ENCODE measurements around the gene ST7L. TPM values are rescaled to one million over a fixed set of nuclear protein-coding genes. Genes with fewer than 3 reads are reported as not detected.
A peak's percentile ranks its signal among the peaks of the same experiment; 100 is the strongest.
"Not testable (repeated sequence)": the region's sequence is repeated elsewhere in the genome, so short reads cannot be mapped to it uniquely, and the experiment has no call there.

The ST7L gene
- polyA plus RNA-seq, 2 of the 4 experiments (the other 2 are of a cell fraction) = 10.5 to 10.8 TPM

DNA sequence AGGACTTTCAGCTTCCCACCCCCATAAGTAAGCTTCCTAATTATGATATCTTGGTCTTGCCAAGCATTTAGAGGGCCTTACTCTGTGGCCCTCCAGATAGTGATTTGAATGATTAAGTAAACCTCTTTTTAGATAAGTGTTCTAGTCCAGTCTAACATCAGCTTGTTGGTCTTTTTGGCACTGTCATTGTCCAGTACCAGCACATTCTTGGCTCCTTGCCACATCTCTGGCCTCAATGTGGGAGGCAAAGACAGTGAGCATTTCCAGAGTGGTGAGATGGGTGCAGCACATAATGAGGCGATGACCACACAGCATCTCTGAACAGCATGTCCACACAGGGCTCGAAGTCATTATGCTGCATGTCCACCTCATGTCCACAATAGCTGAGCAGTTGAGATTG lies 6.8 kb upstream of the ST7L start:
- Histone ChIP-seq H3K4me3 (no peak overlapping the region), H3K4me1 (peaks cover 25% of the 10 kb centered on the region), H3K9me3 (no peaks in the 10 kb centered on the region), H3K4me2 (no peak overlapping the region), H3K27ac (no peak overlapping the region)
- DNase-seq (ENCODE audit: low read depth in 1 of 2, low spot score in 1 of 2) = peak in 1 of 2 experiments; percentile 3
- ATAC-seq = no peak
- TF ChIP-seq TFCP2L1 (CRISPR knock-in tag; IDR thresholded peaks at IDR 0.05) (no peak), SREBF2 (IDR thresholded peaks at IDR 0.05) (no peak), PBX3 (IDR thresholded peaks at IDR 0.05) (no peak), HOXB5 (CRISPR knock-in tag; IDR thresholded peaks at IDR 0.05) (no peak), CTCF (IDR thresholded peaks at IDR 0.05) (no peak), CHD4 (IDR thresholded peaks at IDR 0.05; ENCODE audit: borderline replicate concordance) (no peak), JUN (IDR thresholded peaks at IDR 0.05) (no peak), NR3C1 (IDR thresholded peaks at IDR 0.05) (no peak), ZFP36 (IDR thresholded peaks at IDR 0.05; ENCODE audit: borderline replicate concordance, partially characterized antibody) (no peak), BHLHE40 (IDR thresholded peaks at IDR 0.05; ENCODE audit: low read depth, low read length) (no peak)
- TF ChIP-seq, protein P1, sequence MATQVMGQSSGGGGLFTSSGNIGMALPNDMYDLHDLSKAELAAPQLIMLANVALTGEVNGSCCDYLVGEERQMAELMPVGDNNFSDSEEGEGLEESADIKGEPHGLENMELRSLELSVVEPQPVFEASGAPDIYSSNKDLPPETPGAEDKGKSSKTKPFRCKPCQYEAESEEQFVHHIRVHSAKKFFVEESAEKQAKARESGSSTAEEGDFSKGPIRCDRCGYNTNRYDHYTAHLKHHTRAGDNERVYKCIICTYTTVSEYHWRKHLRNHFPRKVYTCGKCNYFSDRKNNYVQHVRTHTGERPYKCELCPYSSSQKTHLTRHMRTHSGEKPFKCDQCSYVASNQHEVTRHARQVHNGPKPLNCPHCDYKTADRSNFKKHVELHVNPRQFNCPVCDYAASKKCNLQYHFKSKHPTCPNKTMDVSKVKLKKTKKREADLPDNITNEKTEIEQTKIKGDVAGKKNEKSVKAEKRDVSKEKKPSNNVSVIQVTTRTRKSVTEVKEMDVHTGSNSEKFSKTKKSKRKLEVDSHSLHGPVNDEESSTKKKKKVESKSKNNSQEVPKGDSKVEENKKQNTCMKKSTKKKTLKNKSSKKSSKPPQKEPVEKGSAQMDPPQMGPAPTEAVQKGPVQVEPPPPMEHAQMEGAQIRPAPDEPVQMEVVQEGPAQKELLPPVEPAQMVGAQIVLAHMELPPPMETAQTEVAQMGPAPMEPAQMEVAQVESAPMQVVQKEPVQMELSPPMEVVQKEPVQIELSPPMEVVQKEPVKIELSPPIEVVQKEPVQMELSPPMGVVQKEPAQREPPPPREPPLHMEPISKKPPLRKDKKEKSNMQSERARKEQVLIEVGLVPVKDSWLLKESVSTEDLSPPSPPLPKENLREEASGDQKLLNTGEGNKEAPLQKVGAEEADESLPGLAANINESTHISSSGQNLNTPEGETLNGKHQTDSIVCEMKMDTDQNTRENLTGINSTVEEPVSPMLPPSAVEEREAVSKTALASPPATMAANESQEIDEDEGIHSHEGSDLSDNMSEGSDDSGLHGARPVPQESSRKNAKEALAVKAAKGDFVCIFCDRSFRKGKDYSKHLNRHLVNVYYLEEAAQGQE (IDR thresholded peaks at IDR 0.05) = no peak
- TF ChIP-seq, protein P2, sequence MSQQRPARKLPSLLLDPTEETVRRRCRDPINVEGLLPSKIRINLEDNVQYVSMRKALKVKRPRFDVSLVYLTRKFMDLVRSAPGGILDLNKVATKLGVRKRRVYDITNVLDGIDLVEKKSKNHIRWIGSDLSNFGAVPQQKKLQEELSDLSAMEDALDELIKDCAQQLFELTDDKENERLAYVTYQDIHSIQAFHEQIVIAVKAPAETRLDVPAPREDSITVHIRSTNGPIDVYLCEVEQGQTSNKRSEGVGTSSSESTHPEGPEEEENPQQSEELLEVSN (IDR thresholded peaks at IDR 0.05; ENCODE audit: borderline replicate concordance, low read depth) = no peak
- WGBS (ENCODE audit: missing lambda C conversion rate) = 100% methylated on average over 2 of the region's 2 CpGs
- ChIA-PET CTCF (no interaction called here), POLR2A (no interaction called here)
- FAIRE-seq = no peak

- not testable (repeated sequence) for ATAC-seq, H3K9me3 ChIP-seq
- POLR2A ChIA-PET = interaction anchor here (0.7 kb wide), 1 partner anchor 332 kb away, joined by 5 read pairs; the partner anchor contains the start of gene SLC16A1
These were observed 5.6 kb upstream of the ST7L start for GRCh38 chr1:112624493-112624892.

GRCh38 chr1:112620377-112620695 lies 1.4 kb upstream of the ST7L start:
- CTCF ChIA-PET = no interaction called here
- Histone ChIP-seq H3K4me2 (peak overlapping the region; percentile 84), H3K4me1 (peaks cover 30% of the 10 kb centered on the region), H3K4me3 (peak overlapping the region; percentile 87), H3K27ac (peak overlapping the region; percentile 97 to 99), H3K9me3 (no peaks in the 10 kb centered on the region)
- POLR2A ChIA-PET = no interaction called here
- no peak for FAIRE-seq
- ATAC-seq = no peak
- 3% methylated on average over 6 of the region's 6 CpGs for WGBS (ENCODE audit: missing lambda C conversion rate)
- no peak for DNase-seq (ENCODE audit: low read depth in 1 of 2, low spot score in 1 of 2)
- TF ChIP-seq TFCP2L1 (CRISPR knock-in tag; IDR thresholded peaks at IDR 0.05) = no peak
- no peak for TF ChIP-seq JUN (IDR thresholded peaks at IDR 0.05)
- no peak for TF ChIP-seq EHMT2 (IDR thresholded peaks at IDR 0.05; ENCODE audit: low read depth)
- no peak for TF ChIP-seq EP300 (IDR thresholded peaks at IDR 0.05)
- TF ChIP-seq GATA3 (IDR thresholded peaks at IDR 0.05; ENCODE audit: borderline replicate concordance) = no peak
- TF ChIP-seq HOXA7 (CRISPR knock-in tag; IDR thresholded peaks at IDR 0.05) = no peak
- no peak for TF ChIP-seq BCL3 (IDR thresholded peaks at IDR 0.05)
- TF ChIP-seq HDAC2 (IDR thresholded peaks at IDR 0.05) = no peak
- no peak for TF ChIP-seq FOSL2 (IDR thresholded peaks at IDR 0.05)
- no peak for TF ChIP-seq FOSL2 (CRISPR knock-in tag; IDR thresholded peaks at IDR 0.05)
- TF ChIP-seq CHD2 (IDR thresholded peaks at IDR 0.05; ENCODE audit: low read length, partially characterized antibody) = no peak

More at GRCh38 chr1:112624493-112624892, 5.6 kb upstream of the ST7L start:
- H3K27ac ChIP-seq; FAIRE-seq; CTCF ChIA-PET; H3K4me3 ChIP-seq; H3K4me2 ChIP-seq; DNase-seq (ENCODE audit: low read depth in 1 of 2, low spot score in 1 of 2): not testable (repeated sequence)
- H3K4me1 ChIP-seq = peaks cover 27% of the 10 kb centered on the region
- 96% methylated on average over 5 of the region's 5 CpGs for WGBS (ENCODE audit: missing lambda C conversion rate)
